ENCODE results near the gene KLC1. TPM values are rescaled to one million over a fixed set of nuclear protein-coding genes. Genes with fewer than 3 reads are reported as not detected.

Gene KLC1
- total and polyA plus RNA-seq, 7 donors: 25.0 to 399 (median 216) TPM

DNA sequence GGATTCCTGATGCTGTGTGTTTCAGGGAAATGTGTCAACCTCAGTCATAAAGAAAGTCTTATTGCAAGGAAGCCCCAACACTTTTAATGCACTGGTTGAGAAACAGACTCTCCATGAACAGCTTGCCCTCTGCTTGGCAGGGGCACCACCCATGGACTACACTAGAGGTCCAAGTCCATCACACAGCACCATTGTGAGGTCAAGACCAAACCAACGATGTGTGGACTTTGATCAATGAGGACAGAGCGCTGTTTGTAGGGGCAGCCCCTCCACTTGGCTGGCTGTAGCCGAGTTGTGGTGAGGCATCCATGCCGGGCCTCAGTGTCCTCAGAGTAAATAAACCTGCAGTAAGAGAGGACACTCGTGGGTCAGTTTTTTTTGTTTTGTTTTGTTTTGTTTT lies 116.4 kb downstream of the KLC1 start:
- intact Hi-C loops (cut with DNase I): no loop called here
- H3K27ac ChIP-seq: no peak overlapping the region
- no peaks in the 10 kb centered on the region for H3K27me3 ChIP-seq
- 62 to 84% methylated on average over 5 of the region's 5 CpGs for WGBS, 2 donors
- peaks cover 0 to 37% (median 4%) of the 10 kb centered on the region in 4 donors for H3K36me3 ChIP-seq
- peak; percentile 25 for DNase-seq
- H3K4me1 ChIP-seq: no peaks in the 10 kb centered on the region
- TF ChIP-seq EP300 (IDR thresholded peaks at IDR 0.05) (no peak), CTCF (IDR thresholded peaks at IDR 0.05) (no peak), POLR2A (IDR thresholded peaks at IDR 0.05) (no peak)
- H3K9me3 ChIP-seq: no peaks in the 10 kb centered on the region
- no peak overlapping the region for H3K4me3 ChIP-seq

DNA sequence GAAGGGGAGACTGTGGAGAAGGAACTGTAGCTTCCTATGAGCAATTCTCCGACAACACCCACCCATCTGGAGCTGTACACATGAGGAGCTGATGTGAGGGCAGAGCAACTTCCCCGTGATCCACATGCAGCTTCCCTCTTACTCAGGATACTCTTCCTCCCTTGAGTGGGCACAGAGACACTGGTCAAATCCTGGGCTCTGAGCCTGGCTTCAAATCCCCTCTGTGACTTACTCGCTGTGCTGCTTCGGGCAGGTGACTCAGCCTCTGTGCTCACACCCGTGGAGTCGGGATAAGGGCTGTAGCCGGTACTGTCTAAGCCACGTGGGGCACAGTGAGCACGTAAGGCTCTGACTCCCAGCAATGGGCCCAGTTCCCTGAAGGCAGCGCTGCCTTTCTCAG lies 117.7 kb downstream of the KLC1 start:
- H3K27ac ChIP-seq: no peak overlapping the region
- H3K9me3 ChIP-seq: no peaks in the 10 kb centered on the region
- H3K4me3 ChIP-seq: no peak overlapping the region
- peaks cover 0 to 27% (median 5%) of the 10 kb centered on the region in 4 donors for H3K36me3 ChIP-seq
- intact Hi-C loops (cut with DNase I): no loop called here
- peak; percentile 48 for DNase-seq
- no peaks in the 10 kb centered on the region for H3K4me1 ChIP-seq
- WGBS, 2 donors: 96% methylated on average over 10 of the region's 10 CpGs
- no peak for TF ChIP-seq POLR2AphosphoS5 (IDR thresholded peaks at IDR 0.05)
- TF ChIP-seq EP300 (IDR thresholded peaks at IDR 0.05): no peak
- no peak for TF ChIP-seq POLR2A (IDR thresholded peaks at IDR 0.05)
- no peak for TF ChIP-seq CTCF (IDR thresholded peaks at IDR 0.05)
- H3K27me3 ChIP-seq: no peaks in the 10 kb centered on the region

DNA sequence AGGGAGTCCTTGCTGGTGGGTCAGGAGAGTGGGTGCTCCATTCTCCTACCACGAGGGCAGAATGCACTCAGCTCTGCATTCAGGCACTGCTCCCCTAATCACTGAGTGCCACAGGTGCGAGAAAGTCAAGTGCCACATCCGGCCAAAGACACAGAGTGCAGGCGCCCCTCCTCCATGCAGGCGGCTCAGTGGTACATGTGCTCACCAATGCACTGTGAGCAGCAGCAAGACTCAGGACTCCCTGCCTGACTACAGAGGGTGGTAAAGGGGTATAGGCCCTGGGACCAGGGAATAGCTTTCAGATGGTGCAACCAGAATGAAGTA lies 119.5 kb downstream of the KLC1 start:
- peak; percentile 47 for DNase-seq
- intact Hi-C loops (cut with DNase I): no loop called here
- no peak for TF ChIP-seq EP300 (IDR thresholded peaks at IDR 0.05)
- no peak for TF ChIP-seq POLR2AphosphoS5 (IDR thresholded peaks at IDR 0.05)
- TF ChIP-seq CTCF (IDR thresholded peaks at IDR 0.05): no peak
- TF ChIP-seq POLR2A (IDR thresholded peaks at IDR 0.05): no peak
- no peaks in the 10 kb centered on the region for H3K4me1 ChIP-seq
- H3K4me3 ChIP-seq: no peak overlapping the region
- H3K27me3 ChIP-seq: no peaks in the 10 kb centered on the region
- WGBS, 2 donors: 77 to 87% methylated on average over 5 of the region's 5 CpGs
- H3K27ac ChIP-seq: no peak overlapping the region
- no peaks in the 10 kb centered on the region for H3K9me3 ChIP-seq
- peaks cover 0 to 18% (median 6%) of the 10 kb centered on the region in 4 donors for H3K36me3 ChIP-seq

DNA sequence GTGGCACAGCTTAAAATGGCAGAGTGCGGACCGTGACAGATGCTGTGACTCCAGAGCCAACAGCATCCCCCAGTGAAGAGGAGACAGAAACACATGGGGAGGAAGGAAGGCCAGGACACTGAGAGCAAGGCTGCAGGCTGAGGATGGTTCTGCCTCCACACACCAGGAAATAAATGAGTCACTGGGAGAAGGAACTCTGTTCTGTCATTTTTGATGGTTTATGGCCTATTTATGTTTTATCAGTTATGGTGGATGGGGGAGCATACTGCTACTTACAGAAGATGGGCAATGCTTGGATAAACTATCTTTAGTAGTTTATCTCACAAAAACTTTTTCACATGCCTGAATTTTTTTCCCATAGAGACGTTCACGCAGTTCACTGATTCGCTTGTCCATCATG lies 120.4 kb downstream of the KLC1 start:
- intact Hi-C loops (cut with DNase I): no loop called here
- Histone ChIP-seq H3K27ac (no peak overlapping the region), H3K27me3 (no peaks in the 10 kb centered on the region), H3K4me1 (no peaks in the 10 kb centered on the region), H3K4me3 (no peak overlapping the region), H3K9me3 (no peaks in the 10 kb centered on the region), H3K36me3 (peaks cover 0 to 18% (median 6%) of the 10 kb centered on the region in 4 donors)
- WGBS, 2 donors: 93 to 94% methylated on average over 5 of the region's 5 CpGs
- DNase-seq: no peak
- TF ChIP-seq POLR2A (IDR thresholded peaks at IDR 0.05): no peak
- no peak for TF ChIP-seq EP300 (IDR thresholded peaks at IDR 0.05)

- no peak for DNase-seq
- no peaks in the 10 kb centered on the region for H3K9me3 ChIP-seq
- H3K27ac ChIP-seq: no peak overlapping the region
- no peaks in the 10 kb centered on the region for H3K27me3 ChIP-seq
- H3K4me3 ChIP-seq: no peak overlapping the region
- H3K4me1 ChIP-seq: no peaks in the 10 kb centered on the region
- H3K36me3 ChIP-seq: peaks cover 0 to 18% (median 6%) of the 10 kb centered on the region in 4 donors
- WGBS, 2 donors: 85 to 88% methylated on average over 5 of the region's 5 CpGs
- no peak for TF ChIP-seq EP300 (IDR thresholded peaks at IDR 0.05)
- TF ChIP-seq CTCF (IDR thresholded peaks at IDR 0.05): peak in 1 of 4 experiments; percentile 11
- intact Hi-C loops (cut with DNase I): no loop called here
Observed at GRCh38 chr14:103749860-103750259, 120.8 kb downstream of the KLC1 start.

Small RNAs within 50 kb of the gene (small RNA-seq; reads per million reads assigned to genes)
- gene RF00019: 0 reads per million in 3 donors

Other genes starting within 250 kb of the KLC1 start
- gene MARK3, start 243.8 kb upstream of the KLC1 start, total RNA-seq: 100 to 1,000 TPM in 2 of 4 donors, 10 to 100 TPM in 2; 66.7 to 104 (median 87.0) TPM
- 10 to 100 TPM; 21.6 to 41.8 (median 25.4) TPM for gene MARK3, start 243.8 kb upstream of the KLC1 start, polyA plus RNA-seq
- gene CKB, start 106.4 kb upstream of the KLC1 start, total RNA-seq: 1,000 to 10,000 TPM; 1,303 to 1,696 (median 1,494) TPM
- gene CKB, start 106.4 kb upstream of the KLC1 start, polyA plus RNA-seq: 1,000 to 10,000 TPM in 2 of 3 donors, 100 to 1,000 TPM in 1; 905 to 2,176 (median 1,086) TPM
- gene TRMT61A, start 100.0 kb upstream of the KLC1 start, total RNA-seq: 10 to 100 TPM; 20.2 to 27.2 (median 22.7) TPM
- 10 to 100 TPM in 1 of 3 donors, 1 to 10 TPM in 2; 4.2 to 18.1 (median 8.4) TPM for gene TRMT61A, start 100.0 kb upstream of the KLC1 start, polyA plus RNA-seq
- 10 to 100 TPM; 18.6 to 27.1 (median 24.9) TPM for gene BAG5, start 66.6 kb upstream of the KLC1 start, total RNA-seq
- 10 to 100 TPM; 13.2 to 15.6 (median 14.6) TPM for gene BAG5, start 66.6 kb upstream of the KLC1 start, polyA plus RNA-seq
- gene COA8, start 66.3 kb upstream of the KLC1 start, total RNA-seq: 10 to 100 TPM; 35.7 to 39.0 (median 37.5) TPM
- 10 to 100 TPM; 33.9 to 67.3 (median 65.7) TPM for gene COA8, start 66.3 kb upstream of the KLC1 start, polyA plus RNA-seq
- 1 to 10 TPM; 1.8 to 7.5 (median 2.0) TPM for gene XRCC3, start 86.2 kb downstream of the KLC1 start, total RNA-seq
- gene XRCC3, start 86.2 kb downstream of the KLC1 start, polyA plus RNA-seq: 10 to 100 TPM in 1 of 3 donors, 1 to 10 TPM in 2; 3.6 to 15.7 (median 5.1) TPM
- 100 to 1,000 TPM in 1 of 4 donors, 10 to 100 TPM in 3; 84.2 to 106 (median 89.4) TPM for gene ZFYVE21, start 86.6 kb downstream of the KLC1 start, total RNA-seq
- gene ZFYVE21, start 86.6 kb downstream of the KLC1 start, polyA plus RNA-seq: 10 to 100 TPM; 41.7 to 90.1 (median 61.7) TPM
- 10 to 100 TPM in 2 of 4 donors, 1 to 10 TPM in 2; 8.6 to 10.5 (median 10.1) TPM for gene PPP1R13B, start 218.4 kb downstream of the KLC1 start, total RNA-seq
- gene PPP1R13B, start 218.4 kb downstream of the KLC1 start, polyA plus RNA-seq: 10 to 100 TPM in 1 of 3 donors, 1 to 10 TPM in 2; 9.6 to 26.9 (median 9.9) TPM

All from sigmoid colon (tissue), 7 donors.